Stomach smooth muscle (tissue), 2 donors: ENCODE results near the gene ARHGAP26.

ENCODE experiments used
- H3K27ac ChIP-seq: one replicate; pipeline ENCODE4 v1.7.0; 2013; ENCODE audit warnings: mild to moderate bottlenecking, low read length, inconsistent platforms
- H3K27me3 ChIP-seq, 2 donors: one replicate each; pipeline ENCODE4 v1.7.0; 2013; ENCODE audit warnings: low read length in 2 of 2; ENCODE audit not compliant: insufficient read depth in 2 of 2, control insufficient read depth in 1 of 2
- H3K36me3 ChIP-seq, 2 donors: one replicate each; pipeline ENCODE4 v1.7.0; 2013; ENCODE audit warnings: low read length in 2 of 2; ENCODE audit not compliant: control insufficient read depth in 2 of 2, insufficient read depth in 2 of 2
- H3K4me1 ChIP-seq: one replicate; pipeline ENCODE4 v1.7.0; 2013; ENCODE audit warnings: low read length; ENCODE audit not compliant: control insufficient read depth, insufficient read depth
- H3K4me3 ChIP-seq, 2 donors: one replicate each; pipeline ENCODE4 v1.7.0; 2013; ENCODE audit warnings: low read length in 2 of 2
- H3K9ac ChIP-seq, 2 donors: one replicate each; pipeline ENCODE4 v1.7.0; 2013; ENCODE audit warnings: low read length in 2 of 2, mild to moderate bottlenecking in 1 of 2
- H3K9me3 ChIP-seq, 2 donors: one replicate each; pipeline ENCODE4 v1.7.0; 2013; ENCODE audit warnings: low read length in 2 of 2; ENCODE audit not compliant: control insufficient read depth in 2 of 2
- donor health status: healthy.
- donor health status: Pancreatic carcinoma.

Gene ARHGAP26

DNA sequence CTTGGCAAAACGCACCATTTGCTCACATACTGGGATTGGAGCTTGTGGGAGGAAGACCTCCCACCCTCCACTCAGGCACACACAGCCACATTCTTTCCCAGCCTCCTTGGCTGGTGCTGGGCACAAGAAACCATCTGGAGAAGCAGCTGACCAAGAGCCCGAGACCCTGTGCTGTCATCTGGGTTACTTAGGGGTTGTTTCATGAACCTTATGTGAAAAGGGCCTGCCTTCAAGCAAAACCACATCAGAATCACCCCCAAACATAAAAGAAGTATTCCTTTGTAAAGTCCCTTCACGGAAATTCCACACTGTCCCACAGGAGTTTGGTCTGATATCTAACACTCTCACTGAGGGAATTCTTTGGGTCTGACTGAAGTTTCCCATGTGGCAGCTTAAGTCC is 461.2 kb downstream of the ARHGAP26 start:
- H3K4me1 ChIP-seq: peaks cover 3% of the 10 kb centered on the region
- no peak overlapping the region for H3K9ac ChIP-seq
- H3K36me3 ChIP-seq: no peaks in the 10 kb centered on the region
- H3K27me3 ChIP-seq: no peaks in the 10 kb centered on the region
- no peak overlapping the region for H3K27ac ChIP-seq
- H3K9me3 ChIP-seq: no peaks in the 10 kb centered on the region
- H3K4me3 ChIP-seq: no peak overlapping the region

DNA sequence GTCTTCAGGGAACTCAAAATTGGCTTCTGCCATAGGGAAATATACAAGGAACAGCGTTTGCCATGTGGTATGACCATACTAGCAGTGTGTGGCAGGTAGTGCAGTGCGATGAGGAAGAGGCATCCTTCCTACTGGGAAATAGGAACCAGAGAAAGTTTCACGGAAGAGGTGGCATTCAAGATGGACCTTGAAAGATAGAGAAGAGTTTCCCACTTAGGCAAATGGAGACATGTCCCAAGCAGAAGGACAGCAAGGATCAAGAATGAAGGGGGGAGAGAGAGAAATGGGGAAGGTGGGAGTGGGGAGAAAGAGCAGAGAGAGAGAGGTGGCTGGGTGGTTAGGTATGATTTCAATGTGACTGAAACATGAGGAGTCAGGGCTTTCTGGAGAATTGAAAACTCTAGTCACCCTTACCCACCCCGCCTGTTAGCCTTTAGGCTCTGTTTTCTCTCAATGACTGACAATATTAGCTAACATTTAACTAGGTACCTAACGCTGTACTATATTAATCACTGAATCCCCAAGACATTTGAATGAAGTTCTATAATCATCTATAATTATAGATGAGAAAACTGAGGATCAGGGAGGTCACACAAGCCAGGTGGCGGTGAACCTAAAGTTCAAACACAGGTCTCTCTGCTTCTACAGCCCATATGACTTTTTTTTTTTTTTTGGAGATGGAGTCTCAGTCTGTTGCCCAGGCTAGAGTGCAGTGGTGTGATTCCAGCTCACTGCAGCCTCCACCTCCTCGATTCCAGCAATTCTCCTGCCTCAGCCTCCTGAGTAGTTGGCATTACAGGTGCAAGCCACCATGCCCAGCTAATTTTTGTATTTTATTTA is 462.0 kb downstream of the ARHGAP26 start:
- no peak overlapping the region for H3K9ac ChIP-seq
- H3K27ac ChIP-seq: no peak overlapping the region
- H3K36me3 ChIP-seq: no peaks in the 10 kb centered on the region
- H3K4me1 ChIP-seq: peaks cover 3% of the 10 kb centered on the region
- H3K4me3 ChIP-seq: no peak overlapping the region
- H3K9me3 ChIP-seq: no peaks in the 10 kb centered on the region
- no peaks in the 10 kb centered on the region for H3K27me3 ChIP-seq

DNA sequence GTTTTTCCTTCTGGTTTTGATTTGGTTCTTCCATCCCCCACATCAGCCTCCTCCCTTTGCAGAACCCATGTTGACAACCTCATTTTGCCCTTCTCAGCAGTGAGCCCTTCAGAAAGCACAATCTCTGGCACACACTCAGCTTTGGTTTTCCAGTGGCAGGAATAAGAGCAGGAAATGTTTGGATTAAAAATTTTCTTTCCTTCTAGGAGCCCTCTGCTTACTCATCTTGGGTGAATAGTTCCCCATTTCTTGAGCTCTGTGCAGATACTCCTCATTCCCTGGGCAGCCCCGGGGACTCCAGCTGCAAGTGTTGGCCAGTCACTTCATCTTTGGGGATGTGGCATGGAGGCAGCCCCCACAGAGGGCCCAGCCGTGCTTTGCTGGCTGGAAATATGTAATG is 462.9 kb downstream of the ARHGAP26 start:
- Histone ChIP-seq H3K9ac (no peak overlapping the region), H3K4me3 (no peak overlapping the region), H3K27ac (no peak overlapping the region), H3K9me3 (no peaks in the 10 kb centered on the region), H3K36me3 (no peaks in the 10 kb centered on the region), H3K4me1 (peaks cover 3% of the 10 kb centered on the region), H3K27me3 (no peaks in the 10 kb centered on the region)

DNA sequence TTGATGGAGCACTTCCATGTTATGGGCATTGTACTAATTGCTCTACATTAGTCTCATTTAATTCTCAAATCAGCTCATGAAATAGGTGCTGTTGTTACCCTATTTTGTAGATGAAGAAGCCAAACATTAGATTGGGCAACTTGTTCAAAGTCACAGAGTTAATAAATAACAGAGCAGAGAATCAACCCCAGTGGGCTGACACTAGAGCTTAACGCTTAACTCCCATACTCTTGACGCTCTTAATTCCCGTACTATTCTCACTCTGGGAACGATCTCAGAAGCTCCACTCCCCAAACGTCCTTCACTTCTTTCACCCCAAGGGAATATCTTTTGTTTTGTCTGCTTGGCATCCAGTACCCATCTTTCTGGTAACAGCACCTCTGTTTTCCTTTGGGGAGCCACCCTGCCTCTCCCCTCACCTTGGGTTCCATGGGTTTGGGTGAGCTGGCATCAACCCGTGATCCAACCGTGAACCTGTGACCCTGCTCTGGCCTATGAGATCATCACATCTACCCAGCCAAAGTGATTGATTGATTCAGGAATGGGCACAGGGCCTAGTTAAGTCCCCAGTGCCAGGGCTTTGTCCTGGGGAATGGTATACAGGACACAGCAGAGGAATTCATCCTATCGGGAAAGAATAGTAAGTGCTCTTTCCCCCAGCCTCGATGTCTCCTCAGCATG is 464.1 kb downstream of the ARHGAP26 start:
- Histone ChIP-seq H3K9me3 (no peaks in the 10 kb centered on the region), H3K4me3 (no peak overlapping the region), H3K27me3 (no peaks in the 10 kb centered on the region), H3K4me1 (peaks cover 3% of the 10 kb centered on the region), H3K9ac (no peak overlapping the region), H3K36me3 (no peaks in the 10 kb centered on the region), H3K27ac (no peak overlapping the region)

DNA sequence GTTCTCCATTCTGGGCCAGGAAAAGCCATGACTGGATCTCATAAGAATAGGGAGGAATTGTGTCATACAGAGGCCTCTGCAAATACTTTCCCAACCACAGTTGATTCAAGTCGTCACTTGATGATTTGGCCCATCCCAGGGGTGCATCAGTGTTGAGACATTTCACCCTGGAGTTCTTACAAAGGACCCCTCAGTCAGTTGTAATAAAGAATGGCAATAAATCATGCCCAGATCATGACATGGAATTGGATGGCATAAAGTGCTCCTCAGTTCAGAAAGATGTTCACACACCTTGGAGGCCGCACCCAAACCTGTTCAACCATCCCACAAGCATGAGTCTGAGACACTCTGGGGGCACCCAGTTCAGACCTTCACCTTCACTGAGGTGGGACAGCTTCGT is 465.2 kb downstream of the ARHGAP26 start:
- Histone ChIP-seq H3K27ac (no peak overlapping the region), H3K9ac (no peak overlapping the region), H3K27me3 (no peaks in the 10 kb centered on the region), H3K9me3 (no peaks in the 10 kb centered on the region), H3K4me1 (peaks cover 3% of the 10 kb centered on the region), H3K4me3 (no peak overlapping the region), H3K36me3 (no peaks in the 10 kb centered on the region)

DNA sequence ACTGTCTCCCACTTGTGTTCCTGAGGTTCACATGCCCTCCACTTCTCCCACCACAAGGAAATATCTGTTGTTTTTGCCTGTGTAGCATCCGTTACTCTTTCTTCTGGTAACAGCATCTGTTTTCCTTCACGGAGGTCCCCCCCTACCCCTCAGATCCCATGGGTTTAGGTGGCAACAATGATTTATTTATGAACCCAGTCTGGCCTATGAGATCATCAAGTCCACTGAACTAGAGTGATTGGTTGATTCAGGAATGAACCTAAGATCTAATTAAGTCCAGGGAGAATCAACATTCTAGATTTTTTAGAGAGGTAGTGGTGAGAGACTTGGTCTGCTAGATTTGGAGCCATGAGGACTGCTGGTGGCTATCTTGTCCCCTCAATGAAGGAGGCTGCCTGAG is 466.5 kb downstream of the ARHGAP26 start:
- peaks cover 3% of the 10 kb centered on the region for H3K4me1 ChIP-seq
- H3K36me3 ChIP-seq: no peaks in the 10 kb centered on the region
- no peak overlapping the region for H3K27ac ChIP-seq
- H3K4me3 ChIP-seq: no peak overlapping the region
- no peak overlapping the region for H3K9ac ChIP-seq
- H3K9me3 ChIP-seq: no peaks in the 10 kb centered on the region
- no peaks in the 10 kb centered on the region for H3K27me3 ChIP-seq

DNA sequence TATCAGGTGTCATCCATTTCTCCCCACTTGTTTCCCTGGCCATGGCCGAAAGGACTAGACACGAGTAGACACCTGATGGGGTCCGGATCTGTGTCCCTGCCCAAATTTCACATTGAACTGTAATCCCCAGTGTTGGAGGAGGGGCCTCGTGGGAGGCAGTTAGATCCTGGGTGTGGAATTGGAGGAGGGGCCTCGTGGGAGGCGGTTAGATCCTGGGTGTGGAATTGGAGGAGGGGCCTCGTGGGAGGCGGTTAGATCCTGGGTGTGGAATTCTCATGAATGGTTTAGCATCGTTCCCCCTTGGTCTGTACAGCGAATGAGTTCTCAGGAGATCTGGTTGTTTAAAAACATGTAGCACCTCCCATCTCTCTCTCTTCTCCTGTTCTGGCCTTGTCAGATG is 467.5 kb downstream of the ARHGAP26 start:
- no peaks in the 10 kb centered on the region for H3K9me3 ChIP-seq
- no peak overlapping the region for H3K27ac ChIP-seq
- H3K27me3 ChIP-seq: no peaks in the 10 kb centered on the region
- peaks cover 3% of the 10 kb centered on the region for H3K4me1 ChIP-seq
- H3K9ac ChIP-seq: no peak overlapping the region
- no peak overlapping the region for H3K4me3 ChIP-seq
- H3K36me3 ChIP-seq: no peaks in the 10 kb centered on the region

GRCh38 chr5:143238620-143239019 is 468.4 kb downstream of the ARHGAP26 start:
- Histone ChIP-seq H3K27ac (no peak overlapping the region), H3K36me3 (no peaks in the 10 kb centered on the region), H3K9ac (no peak overlapping the region), H3K27me3 (no peaks in the 10 kb centered on the region), H3K9me3 (no peaks in the 10 kb centered on the region), H3K4me3 (no peak overlapping the region), H3K4me1 (peaks cover 7% of the 10 kb centered on the region)

- no peak overlapping the region for H3K9ac ChIP-seq
- no peak overlapping the region for H3K27ac ChIP-seq
- H3K4me3 ChIP-seq: no peak overlapping the region
- no peaks in the 10 kb centered on the region for H3K36me3 ChIP-seq
- no peaks in the 10 kb centered on the region for H3K27me3 ChIP-seq
- peaks cover 17% of the 10 kb centered on the region for H3K4me1 ChIP-seq
- no peaks in the 10 kb centered on the region for H3K9me3 ChIP-seq
These were observed 469.8 kb downstream of the ARHGAP26 start for GRCh38 chr5:143239882-143240518.

DNA sequence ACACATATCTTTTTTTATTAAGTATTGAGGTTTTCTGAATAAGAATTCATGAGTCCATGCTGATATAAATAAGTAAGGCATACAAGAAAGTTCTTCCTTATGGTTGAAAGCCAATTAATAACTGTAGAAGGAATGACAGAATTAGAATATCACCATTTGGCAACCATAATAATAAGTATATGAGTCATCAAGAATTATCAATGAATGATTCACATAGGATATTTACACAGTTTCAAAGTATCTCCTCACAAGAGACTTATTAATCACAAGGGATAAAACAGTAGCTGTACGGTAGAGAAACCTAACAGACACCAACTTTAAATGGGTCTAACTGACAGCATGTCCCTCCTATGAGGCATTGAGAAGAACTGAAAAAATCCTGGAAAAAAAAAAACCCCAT is 471.7 kb downstream of the ARHGAP26 start:
- H3K36me3 ChIP-seq: no peaks in the 10 kb centered on the region
- peaks cover 17% of the 10 kb centered on the region for H3K4me1 ChIP-seq
- H3K9me3 ChIP-seq: no peaks in the 10 kb centered on the region
- H3K9ac ChIP-seq: no peak overlapping the region
- H3K27me3 ChIP-seq: no peaks in the 10 kb centered on the region
- H3K27ac ChIP-seq: no peak overlapping the region
- no peak overlapping the region for H3K4me3 ChIP-seq

- Histone ChIP-seq H3K4me3 (no peak overlapping the region), H3K27me3 (no peaks in the 10 kb centered on the region), H3K9ac (no peak overlapping the region), H3K36me3 (no peaks in the 10 kb centered on the region), H3K27ac (peak overlapping the region; percentile 67), H3K4me1 (peaks cover 17% of the 10 kb centered on the region), H3K9me3 (no peaks in the 10 kb centered on the region)
These were observed 472.9 kb downstream of the ARHGAP26 start for GRCh38 chr5:143243103-143243502.
